ENCODE measurements around the gene SMIM45.

DNA sequence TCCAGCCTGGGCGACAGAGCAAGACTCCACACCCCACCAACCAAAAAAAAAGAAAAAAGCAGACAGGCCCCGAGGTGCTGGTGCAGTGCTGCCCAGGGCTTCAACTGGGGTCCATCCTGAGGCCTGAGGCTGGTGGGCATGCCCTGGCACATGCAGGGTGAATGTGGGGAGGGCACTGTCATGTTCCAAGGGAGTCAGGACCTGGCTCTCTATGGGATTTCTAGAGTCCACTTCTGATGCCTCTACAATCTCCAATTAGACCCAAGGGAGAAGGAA lies 15.1 kb upstream of the SMIM45 start:
- TF ChIP-seq, protein P1, sequence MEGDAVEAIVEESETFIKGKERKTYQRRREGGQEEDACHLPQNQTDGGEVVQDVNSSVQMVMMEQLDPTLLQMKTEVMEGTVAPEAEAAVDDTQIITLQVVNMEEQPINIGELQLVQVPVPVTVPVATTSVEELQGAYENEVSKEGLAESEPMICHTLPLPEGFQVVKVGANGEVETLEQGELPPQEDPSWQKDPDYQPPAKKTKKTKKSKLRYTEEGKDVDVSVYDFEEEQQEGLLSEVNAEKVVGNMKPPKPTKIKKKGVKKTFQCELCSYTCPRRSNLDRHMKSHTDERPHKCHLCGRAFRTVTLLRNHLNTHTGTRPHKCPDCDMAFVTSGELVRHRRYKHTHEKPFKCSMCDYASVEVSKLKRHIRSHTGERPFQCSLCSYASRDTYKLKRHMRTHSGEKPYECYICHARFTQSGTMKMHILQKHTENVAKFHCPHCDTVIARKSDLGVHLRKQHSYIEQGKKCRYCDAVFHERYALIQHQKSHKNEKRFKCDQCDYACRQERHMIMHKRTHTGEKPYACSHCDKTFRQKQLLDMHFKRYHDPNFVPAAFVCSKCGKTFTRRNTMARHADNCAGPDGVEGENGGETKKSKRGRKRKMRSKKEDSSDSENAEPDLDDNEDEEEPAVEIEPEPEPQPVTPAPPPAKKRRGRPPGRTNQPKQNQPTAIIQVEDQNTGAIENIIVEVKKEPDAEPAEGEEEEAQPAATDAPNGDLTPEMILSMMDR (conservative IDR thresholded peaks at IDR 0.05) = no peak
- TF ChIP-seq EZH2 (IDR thresholded peaks at IDR 0.05; ENCODE audit: low read depth) = no peak

Data from PC-9 (cell line).